Activated CD8-positive, alpha-beta T cell treated with anti-CD3 and anti-CD28 coated beads, Interleukin-2, amount 10 ng/mL, durations not matched to agents 7 days and 5 days (primary cell): Measurements from ENCODE around the gene MIEN1. TPM values are rescaled to one million over a fixed set of nuclear protein-coding genes. Genes with fewer than 3 reads are reported as not detected.

Experiments used
- ATAC-seq: fragments of 150-1000 bp; cut with Tn5 transposase; one replicate; pipeline ENCODE4 v1.10.0; 2021; ENCODE audit warnings: moderate library complexity
- CTCF ChIA-PET: fragments of 350-600 bp; sonication (Branson Sonifier 250); formaldehyde crosslinking; loops from one replicate; lab custom pipeline; 2021; ENCODE audit warnings: antibody characterized with exemption; lab: Charles Lee
- POLR2A ChIA-PET: fragments of 350-600 bp; sonication (Branson Sonifier 250); formaldehyde crosslinking; loops from one replicate; lab custom pipeline; 2021; ENCODE audit warnings: antibody characterized with exemption; lab: Charles Lee
- DNase-seq: peaks from one replicate; pipeline ENCODE4 v3.0.0-alpha.2; 2020
- H3K27ac Mint-ChIP-seq: one replicate; pipeline ENCODE4 v1.8.0; 2021; ENCODE audit warnings: mild to moderate bottlenecking, mixed read lengths
- H3K27me3 Mint-ChIP-seq: one replicate; pipeline ENCODE4 v1.8.0; 2021; ENCODE audit warnings: low read depth, mixed read lengths
- H3K36me3 Mint-ChIP-seq: one replicate; pipeline ENCODE4 v1.8.0; 2021; ENCODE audit warnings: low read depth, mixed read lengths
- H3K4me1 Mint-ChIP-seq: one replicate; pipeline ENCODE4 v1.8.0; 2021; ENCODE audit warnings: low read depth, mixed read lengths
- H3K4me3 Mint-ChIP-seq: one replicate; pipeline ENCODE4 v1.8.0; 2021; ENCODE audit warnings: mild to moderate bottlenecking, mixed read lengths
- H3K9me3 Mint-ChIP-seq: one replicate; pipeline ENCODE4 v1.8.0; 2022; ENCODE audit warnings: mixed read lengths; ENCODE audit not compliant: insufficient read depth
- total RNA-seq, 2 experiments: library from RNA; stranded (reverse); gene quantifications; one replicate each; pipeline ENCODE4 v1.2.3, GENCODE V29; 2021

MIEN1 gene
- total RNA-seq, result 10 to 100 TPM; 44.0 to 44.6 TPM

GRCh38 chr17:39730095-39730921, at the start of gene MIEN1:
Gene MIEN1 (minus strand): TSS chr17:39730532. CDS start chr17:39730495, 37 bp downstream.
- peak; percentile 92 for ATAC-seq
- CTCF ChIA-PET, result interaction anchor here (0.5 to 5.6 kb wide), 39 partner anchors 10 to 339 kb away, joined by 3 to 56 read pairs (median 4); partner anchors contain the start of genes PGAP3, PNMT, PSMD3 and STARD3
- peak; percentile 95 for DNase-seq
- Mint-ChIP-seq H3K27me3 (peaks cover 6% of the 10 kb centered on the region), H3K27ac (peak within 1 kb of the TSS; percentile 88), H3K9me3 (no peaks in the 10 kb centered on the region), H3K4me3 (peak within 1 kb of the TSS; percentile 91), H3K4me1 (peaks cover 17% of the 10 kb centered on the region), H3K36me3 (peaks cover 16% of the 10 kb centered on the region)
- POLR2A ChIA-PET, result interaction anchor here (0.6 to 3.0 kb wide), 19 partner anchors 8 to 134 kb away, joined by 3 to 18 read pairs (median 4); partner anchors contain the start of genes ERBB2, IKZF3 and PGAP3

- Mint-ChIP-seq H3K4me3 (peak overlapping the region; percentile 77), H3K27me3 (no peaks in the 10 kb centered on the region), H3K9me3 (no peaks in the 10 kb centered on the region), H3K4me1 (peaks cover 86% of the 10 kb centered on the region), H3K36me3 (peaks cover 45% of the 10 kb centered on the region), H3K27ac (peak overlapping the region; percentile 88)
- ATAC-seq, result peak; percentile 60
- POLR2A ChIA-PET, result interaction anchor here (1.0 to 1.6 kb wide), 4 partner anchors 23 to 48 kb away, joined by 3 to 6 read pairs (median 4); no protein-coding TSS in a partner anchor
- no peak for DNase-seq
- CTCF ChIA-PET, result interaction anchor here (0.7 to 3.8 kb wide), 11 partner anchors 8 to 156 kb away, joined by 3 to 20 read pairs (median 4); partner anchors contain the start of gene MIEN1
Observed at GRCh38 chr17:39777534-39778365, 47.4 kb upstream of the MIEN1 start.

- Mint-ChIP-seq H3K4me1 (peaks cover 86% of the 10 kb centered on the region), H3K36me3 (peaks cover 48% of the 10 kb centered on the region), H3K9me3 (no peaks in the 10 kb centered on the region), H3K27me3 (no peaks in the 10 kb centered on the region), H3K27ac (peak overlapping the region; percentile 88), H3K4me3 (peak overlapping the region; percentile 77)
- ChIA-PET CTCF (interaction anchor here (0.7 to 3.8 kb wide), 12 partner anchors 9 to 204 kb away, joined by 3 to 20 read pairs (median 3); no protein-coding TSS in a partner anchor), POLR2A (interaction anchor here (1.6 kb wide), 1 partner anchor 21 kb away, joined by 6 read pairs; no protein-coding TSS in a partner anchor)
- ATAC-seq, result no peak
- no peak for DNase-seq
Observed at GRCh38 chr17:39776252-39776651, 45.9 kb upstream of the MIEN1 start.

DNA sequence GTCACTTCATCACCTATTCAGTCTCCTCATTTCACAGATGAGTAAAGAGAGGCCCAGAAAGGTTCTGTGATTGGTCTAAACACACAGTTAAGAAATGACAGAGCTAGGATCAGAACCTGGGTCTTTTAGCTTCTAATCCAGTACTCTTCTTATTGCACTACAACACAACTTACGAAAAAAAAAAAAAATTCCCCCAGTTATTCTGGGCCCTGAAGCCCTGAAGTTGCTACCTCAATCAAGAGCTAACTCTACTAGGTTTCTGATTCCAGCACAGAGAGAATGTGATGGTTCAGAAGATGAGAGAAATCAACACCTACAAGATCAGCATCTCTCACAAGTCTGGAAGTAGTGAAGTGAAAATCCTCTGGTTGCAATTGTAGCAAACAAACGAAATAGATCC, 44.7 kb upstream of the MIEN1 start:
- no peaks in the 10 kb centered on the region for H3K27me3 Mint-ChIP-seq
- H3K9me3 Mint-ChIP-seq, result no peaks in the 10 kb centered on the region
- H3K27ac Mint-ChIP-seq, result peak overlapping the region; percentile 71
- peaks cover 47% of the 10 kb centered on the region for H3K36me3 Mint-ChIP-seq
- CTCF ChIA-PET, result interaction anchor here (1.4 to 3.8 kb wide), 3 partner anchors 17 to 86 kb away, joined by 3 to 20 read pairs (median 4); no protein-coding TSS in a partner anchor
- ATAC-seq, result no peak
- H3K4me1 Mint-ChIP-seq, result peaks cover 89% of the 10 kb centered on the region
- H3K4me3 Mint-ChIP-seq, result peak overlapping the region; percentile 77
- DNase-seq, result no peak
- POLR2A ChIA-PET, result interaction anchor here (1.0 to 1.2 kb wide), 4 partner anchors 11 to 20 kb away, joined by 3 read pairs; no protein-coding TSS in a partner anchor

DNA sequence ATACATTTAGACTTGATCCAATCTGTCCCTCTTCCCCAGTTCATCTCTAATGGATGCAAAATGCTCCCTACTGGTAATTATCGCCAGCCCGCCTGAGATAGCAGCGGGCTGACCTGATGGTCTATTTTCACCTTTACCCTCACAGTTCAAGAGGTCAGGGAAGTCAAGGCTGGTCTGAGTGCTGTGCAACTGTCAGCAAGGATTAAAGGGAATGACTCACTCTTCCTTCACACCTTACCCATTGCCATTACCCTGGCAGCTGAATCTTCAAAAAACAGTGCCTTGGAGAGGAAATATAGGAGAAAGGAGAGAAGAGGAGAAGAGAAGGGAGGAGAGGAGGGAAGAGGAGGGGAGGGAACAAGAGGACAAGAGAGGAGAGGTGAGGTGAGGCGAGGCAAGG, 43.7 kb upstream of the MIEN1 start:
- DNase-seq, result no peak
- no peak for ATAC-seq

GRCh38 chr17:39772987-39773934, 42.9 kb upstream of the MIEN1 start:
- ATAC-seq, result no peak
- Mint-ChIP-seq H3K27ac (peak overlapping the region; percentile 85), H3K9me3 (no peaks in the 10 kb centered on the region), H3K4me1 (peaks cover 95% of the 10 kb centered on the region), H3K27me3 (no peaks in the 10 kb centered on the region), H3K4me3 (peak overlapping the region; percentile 30), H3K36me3 (peaks cover 56% of the 10 kb centered on the region)
- ChIA-PET POLR2A (interaction anchor here (0.6 to 1.0 kb wide), 4 partner anchors 7 to 151 kb away, joined by 3 to 4 read pairs (median 3); partner anchors contain the start of gene MIEN1), CTCF (interaction anchor here (1.2 kb wide), 1 partner anchor 150 kb away, joined by 3 read pairs; no protein-coding TSS in a partner anchor)
- no peak for DNase-seq

More for the DNA sequence above, 43.7 kb upstream of the MIEN1 start:
- ChIA-PET CTCF (no interaction called here), POLR2A (interaction anchor here (1.1 kb wide), 1 partner anchor 19 kb away, joined by 3 read pairs; no protein-coding TSS in a partner anchor)
- H3K36me3 Mint-ChIP-seq, result peaks cover 52% of the 10 kb centered on the region
- peak overlapping the region; percentile 45 for H3K4me3 Mint-ChIP-seq
- peak overlapping the region; percentile 82 for H3K27ac Mint-ChIP-seq
- H3K27me3 Mint-ChIP-seq, result no peaks in the 10 kb centered on the region
- H3K4me1 Mint-ChIP-seq, result peaks cover 96% of the 10 kb centered on the region
- H3K9me3 Mint-ChIP-seq, result no peaks in the 10 kb centered on the region

DNA sequence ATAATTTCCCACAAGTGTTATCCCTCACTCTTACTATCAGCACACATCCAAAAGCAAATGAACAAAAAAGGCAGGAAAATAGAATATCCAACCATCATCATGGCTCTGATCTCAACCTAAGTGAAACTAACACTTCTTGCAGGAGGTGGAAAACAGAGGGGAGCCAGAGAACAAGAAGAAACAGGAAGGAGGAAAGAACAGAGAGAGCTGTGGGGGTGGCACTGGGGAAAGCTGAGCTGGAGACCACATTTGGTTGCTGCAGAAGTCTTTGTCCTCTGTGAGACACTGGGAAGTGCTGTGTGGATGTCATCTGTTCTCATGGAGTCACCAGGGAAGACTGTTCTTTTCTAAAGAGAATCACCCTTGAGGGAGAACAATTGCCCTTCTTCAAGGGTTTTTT, 42.1 kb upstream of the MIEN1 start:
- CTCF ChIA-PET, result interaction anchor here (1.2 kb wide), 1 partner anchor 149 kb away, joined by 3 read pairs; no protein-coding TSS in a partner anchor
- Mint-ChIP-seq H3K36me3 (peaks cover 53% of the 10 kb centered on the region), H3K27me3 (no peaks in the 10 kb centered on the region), H3K9me3 (no peaks in the 10 kb centered on the region), H3K4me3 (peak overlapping the region; percentile 3), H3K4me1 (peaks cover 93% of the 10 kb centered on the region), H3K27ac (peak overlapping the region; percentile 72)
- ATAC-seq (no peak), DNase-seq (no peak)
- POLR2A ChIA-PET, result interaction anchor here (0.6 to 1.0 kb wide), 4 partner anchors 8 to 150 kb away, joined by 3 to 4 read pairs (median 3); partner anchors contain the start of gene MIEN1

GRCh38 chr17:39769974-39770587, 39.7 kb upstream of the MIEN1 start:
- DNase-seq (peak; percentile 60), ATAC-seq (peak; percentile 86)
- H3K4me1 Mint-ChIP-seq, result peaks cover 92% of the 10 kb centered on the region
- no peaks in the 10 kb centered on the region for H3K27me3 Mint-ChIP-seq
- POLR2A ChIA-PET, result interaction anchor here (0.7 to 1.9 kb wide), 7 partner anchors 8 to 50 kb away, joined by 3 to 22 read pairs (median 4); no protein-coding TSS in a partner anchor
- H3K36me3 Mint-ChIP-seq, result peaks cover 66% of the 10 kb centered on the region
- no peaks in the 10 kb centered on the region for H3K9me3 Mint-ChIP-seq
- H3K27ac Mint-ChIP-seq, result peak overlapping the region; percentile 82
- CTCF ChIA-PET, result interaction anchor here (0.8 to 1.8 kb wide), 10 partner anchors 10 to 210 kb away, joined by 3 to 12 read pairs (median 4); no protein-coding TSS in a partner anchor
- peak overlapping the region; percentile 17 for H3K4me3 Mint-ChIP-seq

DNA sequence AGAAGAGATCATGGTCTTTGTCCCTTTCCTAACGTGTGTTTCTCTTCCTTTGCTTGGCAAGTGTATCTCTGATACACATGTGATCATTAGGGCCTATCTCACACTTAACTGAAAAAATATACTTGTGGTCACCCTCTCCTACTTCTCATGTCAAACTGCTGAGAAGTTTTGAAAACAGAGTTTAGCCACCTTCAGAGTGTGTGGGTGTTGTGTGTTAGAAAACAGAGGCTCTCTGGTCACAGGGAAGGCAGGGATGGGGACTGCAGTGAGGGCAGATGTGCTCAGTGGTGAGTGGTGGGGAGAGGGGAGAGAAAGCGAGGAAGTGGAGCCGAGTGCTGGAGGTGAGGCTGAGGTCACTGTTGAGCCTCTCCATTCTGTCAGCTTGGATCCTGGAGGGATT, 36.8 kb upstream of the MIEN1 start:
- H3K4me1 Mint-ChIP-seq, result peaks cover 74% of the 10 kb centered on the region
- ATAC-seq, result no peak
- no peak for DNase-seq
- H3K9me3 Mint-ChIP-seq, result no peaks in the 10 kb centered on the region
- H3K4me3 Mint-ChIP-seq, result no peak overlapping the region
- H3K36me3 Mint-ChIP-seq, result peaks cover 68% of the 10 kb centered on the region
- ChIA-PET POLR2A (interaction anchor here (1.6 kb wide), 1 partner anchor 13 kb away, joined by 6 read pairs; no protein-coding TSS in a partner anchor), CTCF (interaction anchor here (1.1 to 1.9 kb wide), 3 partner anchors 9 to 54 kb away, joined by 3 to 4 read pairs (median 4); no protein-coding TSS in a partner anchor)
- peak overlapping the region; percentile 58 for H3K27ac Mint-ChIP-seq
- no peaks in the 10 kb centered on the region for H3K27me3 Mint-ChIP-seq
